ENCODE data around the gene STOML1.

STOML1 gene

GRCh38 chr15:73991726-73992593, at the start of gene STOML1:
Gene STOML1 (minus strand): TSS chr15:73992295. CDS start chr15:73992223, 72 bp downstream.
- DNase-seq (ENCODE audit: low spot score) = peak; percentile 96

DNA sequence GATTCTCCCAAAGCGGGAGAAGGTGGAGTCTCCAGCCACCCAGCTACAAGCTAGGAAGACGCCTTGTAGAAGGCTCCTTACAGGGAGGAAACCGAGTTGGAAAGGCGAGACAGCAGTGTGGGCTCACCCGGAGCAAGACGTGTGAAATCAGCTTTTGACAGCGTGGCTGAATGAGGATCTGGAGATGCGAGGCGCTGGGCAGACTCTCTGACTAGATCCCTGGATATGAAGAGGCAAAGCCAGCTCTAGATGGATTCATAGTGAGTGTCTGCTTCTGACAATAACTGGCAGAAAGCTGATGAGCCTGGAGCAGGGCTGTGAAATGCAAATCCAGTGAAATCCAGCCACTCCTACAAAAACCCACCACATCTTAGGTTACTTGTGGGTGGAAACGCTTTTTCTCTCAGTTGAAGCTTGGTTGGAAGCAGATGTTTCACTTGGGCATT, 49.2 kb upstream of the STOML1 start:
- DNase-seq (ENCODE audit: low spot score) = no peak

DNA sequence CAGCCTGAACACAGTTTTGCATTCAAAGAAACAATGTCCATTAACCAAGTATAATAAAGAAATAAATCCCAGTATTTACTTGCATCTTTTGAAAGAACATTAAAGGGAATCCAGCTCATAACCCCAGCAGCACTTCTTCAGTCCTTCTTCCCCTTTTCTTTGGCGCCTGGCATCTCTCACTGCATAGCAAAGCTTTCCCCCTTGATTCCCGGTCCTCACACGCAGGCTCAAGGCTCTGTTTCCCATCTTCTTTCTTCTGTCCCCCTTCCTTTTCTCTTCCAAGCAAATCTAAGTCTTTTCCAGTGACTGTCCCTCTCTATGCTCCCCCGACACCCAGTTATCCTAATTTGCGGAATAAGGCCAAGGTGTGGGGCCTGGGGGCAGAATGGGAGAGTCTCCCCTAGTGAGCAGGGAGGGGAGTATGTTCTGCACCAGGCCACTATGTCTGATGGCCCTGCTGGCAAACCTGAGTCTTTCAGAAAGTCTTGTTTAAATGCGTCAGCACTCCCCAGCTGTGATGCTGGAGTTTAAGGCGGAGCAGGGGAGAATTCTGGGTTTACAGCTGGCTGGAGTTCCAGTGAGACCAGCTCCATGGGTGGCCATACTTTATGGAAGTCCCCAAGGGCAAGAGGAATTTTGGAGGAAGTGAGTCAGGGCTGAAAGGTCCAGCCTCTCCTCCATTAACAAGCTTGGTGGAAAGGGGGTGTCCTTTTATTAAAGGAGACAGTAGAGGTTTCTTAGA, 48.2 kb upstream of the STOML1 start:
- DNase-seq (ENCODE audit: low spot score) = no peak

DNA sequence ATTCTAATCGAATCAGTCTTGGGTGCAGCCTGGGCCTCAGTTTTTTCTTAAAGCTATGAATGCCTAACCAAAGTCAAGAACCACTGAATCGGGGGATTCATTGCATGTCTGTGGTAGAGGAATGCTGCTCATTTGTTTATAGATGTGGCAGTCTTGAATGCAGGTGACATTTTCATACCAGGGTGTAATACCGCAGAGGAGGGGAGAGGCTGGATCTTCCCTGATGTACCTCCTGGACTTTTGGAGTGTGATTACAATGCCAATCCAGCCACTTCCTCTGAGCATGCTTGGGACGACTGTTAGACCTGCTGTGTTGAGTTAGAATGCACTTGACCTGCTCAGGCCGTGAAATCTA, 47.5 kb upstream of the STOML1 start:
- DNase-seq (ENCODE audit: low spot score) = no peak

DNA sequence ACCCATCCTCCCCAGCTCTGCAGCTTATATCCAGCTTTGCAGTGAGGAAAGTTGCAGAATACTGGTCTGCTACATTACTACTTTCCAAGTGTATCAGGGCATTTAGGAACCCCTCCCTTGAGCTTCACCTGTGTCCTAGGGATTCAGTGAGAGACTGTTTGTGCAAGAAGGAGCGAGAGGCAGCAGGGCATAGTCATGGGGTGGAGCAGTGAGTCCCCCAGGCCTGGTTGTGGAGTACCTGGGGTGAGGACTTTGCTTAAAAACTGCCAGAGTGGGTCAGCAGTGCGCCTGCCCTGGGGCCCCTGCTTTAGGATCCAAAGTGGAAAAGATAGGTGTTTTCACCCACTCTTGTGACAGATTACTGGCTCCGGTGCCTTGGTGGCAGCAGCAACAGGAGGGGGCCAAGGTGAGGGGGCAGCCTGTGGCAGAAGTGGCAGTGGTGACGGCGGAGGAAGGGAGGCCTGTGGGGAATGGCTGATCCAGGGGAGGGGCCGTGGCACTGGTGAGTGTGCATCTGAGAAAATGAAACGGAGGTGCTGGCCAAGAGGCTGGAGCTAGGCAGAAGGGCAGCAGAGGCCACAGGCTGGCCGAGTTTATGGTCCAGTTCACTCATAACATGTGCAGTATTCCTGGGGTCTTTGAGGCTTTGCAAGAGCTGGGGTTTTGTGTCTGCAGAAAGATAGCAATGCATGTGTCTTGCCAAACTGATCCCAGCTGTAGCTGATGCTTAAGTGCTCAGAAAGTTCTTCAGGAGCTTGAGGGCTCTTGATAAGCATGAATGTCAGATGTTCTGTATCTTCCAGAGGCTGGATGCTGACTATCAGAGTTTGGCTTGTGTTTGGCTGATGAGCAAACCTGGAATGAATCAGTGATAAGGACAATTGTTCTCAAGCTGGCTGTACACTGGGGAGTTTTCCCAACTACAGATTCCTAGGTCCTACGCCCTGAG, 46.9 kb upstream of the STOML1 start:
- DNase-seq (ENCODE audit: low spot score) = no peak

GRCh38 chr15:74037171-74038117, 45.3 kb upstream of the STOML1 start:
- DNase-seq (ENCODE audit: low spot score) = no peak

DNA sequence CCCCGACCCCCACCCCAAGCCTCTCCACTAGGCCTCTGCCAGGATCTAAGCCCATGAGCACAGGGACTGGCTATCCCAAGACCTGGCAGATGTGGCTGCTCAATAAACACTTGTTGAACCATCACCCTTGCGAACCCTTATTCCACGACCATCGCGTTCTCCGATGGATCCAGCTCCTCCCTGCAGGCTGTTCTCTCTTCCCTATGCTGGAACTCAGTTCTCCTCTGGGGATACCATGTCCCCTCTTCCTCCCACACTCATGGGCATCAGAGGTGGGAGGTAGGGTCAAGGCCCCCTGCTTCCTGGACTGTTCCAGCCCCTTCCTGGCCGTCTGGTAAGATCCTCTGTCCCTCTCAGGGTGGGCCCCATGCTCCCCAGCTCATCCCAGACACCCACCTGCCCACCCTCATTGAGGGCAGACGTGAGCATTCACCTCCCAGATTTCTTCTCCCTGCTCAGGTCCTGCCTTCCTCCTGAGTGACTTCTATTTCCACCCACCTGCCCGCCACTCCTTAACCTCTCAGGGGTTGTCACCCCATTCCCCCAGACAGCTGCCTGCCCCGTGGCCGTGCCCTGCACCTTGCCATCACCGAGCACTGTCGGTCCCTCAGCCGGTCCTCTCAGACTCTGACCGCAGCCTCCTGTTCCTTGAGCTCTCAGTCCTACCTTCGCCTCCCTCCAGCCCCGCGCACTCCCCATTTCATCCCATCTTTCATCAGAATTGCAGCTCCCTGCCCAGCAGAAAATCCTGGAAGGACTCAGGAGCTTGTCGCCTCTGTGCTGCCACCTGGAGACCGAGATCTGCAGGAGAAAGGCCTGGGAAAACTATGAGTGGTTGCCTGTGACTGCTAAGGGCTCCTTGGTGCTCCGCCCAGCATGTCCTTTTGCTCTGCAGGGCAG, 44.4 kb upstream of the STOML1 start:
- peak; percentile 13 for DNase-seq (ENCODE audit: low spot score)

DNA sequence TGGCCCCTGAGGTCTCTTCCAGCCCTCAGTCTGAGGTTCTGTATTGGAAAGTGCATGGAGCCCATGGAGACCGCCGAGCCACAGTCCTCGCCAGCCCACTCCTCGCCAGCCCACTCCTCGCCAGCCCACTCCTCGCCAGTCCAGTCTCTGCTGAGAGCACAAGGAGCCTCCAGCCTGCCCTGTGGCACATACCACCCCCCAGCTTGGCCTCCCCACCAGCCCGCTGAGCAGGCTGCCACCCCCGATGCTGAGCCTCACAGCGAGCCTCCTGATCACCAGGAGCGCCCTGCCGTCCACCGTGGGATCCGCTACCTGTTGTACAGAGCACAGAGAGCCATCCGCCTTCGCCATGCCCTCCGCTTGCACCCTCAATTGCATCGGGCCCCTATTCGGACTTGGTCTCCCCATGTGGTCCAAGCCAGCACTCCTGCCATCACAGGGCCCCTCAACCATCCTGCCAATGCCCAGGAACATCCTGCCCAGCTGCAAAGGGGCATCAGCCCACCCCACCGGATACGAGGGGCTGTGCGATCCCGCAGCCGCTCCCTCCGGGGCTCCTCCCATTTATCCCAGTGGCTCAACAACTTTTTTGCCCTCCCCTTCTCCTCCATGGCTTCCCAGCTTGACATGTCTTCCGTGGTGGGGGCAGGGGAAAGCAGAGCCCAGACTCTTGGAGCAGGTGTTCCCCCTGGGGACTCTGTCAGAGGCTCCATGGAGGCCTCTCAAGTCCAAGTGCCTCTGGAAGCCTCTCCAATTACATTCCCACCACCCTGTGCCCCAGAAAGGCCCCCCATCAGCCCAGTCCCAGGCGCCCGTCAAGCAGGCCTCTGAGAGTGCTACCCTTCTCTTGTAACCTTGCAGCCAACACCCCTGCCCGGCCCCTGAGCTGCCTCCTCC, 43.3 kb upstream of the STOML1 start:
- DNase-seq (ENCODE audit: low spot score) = no peak

DNA sequence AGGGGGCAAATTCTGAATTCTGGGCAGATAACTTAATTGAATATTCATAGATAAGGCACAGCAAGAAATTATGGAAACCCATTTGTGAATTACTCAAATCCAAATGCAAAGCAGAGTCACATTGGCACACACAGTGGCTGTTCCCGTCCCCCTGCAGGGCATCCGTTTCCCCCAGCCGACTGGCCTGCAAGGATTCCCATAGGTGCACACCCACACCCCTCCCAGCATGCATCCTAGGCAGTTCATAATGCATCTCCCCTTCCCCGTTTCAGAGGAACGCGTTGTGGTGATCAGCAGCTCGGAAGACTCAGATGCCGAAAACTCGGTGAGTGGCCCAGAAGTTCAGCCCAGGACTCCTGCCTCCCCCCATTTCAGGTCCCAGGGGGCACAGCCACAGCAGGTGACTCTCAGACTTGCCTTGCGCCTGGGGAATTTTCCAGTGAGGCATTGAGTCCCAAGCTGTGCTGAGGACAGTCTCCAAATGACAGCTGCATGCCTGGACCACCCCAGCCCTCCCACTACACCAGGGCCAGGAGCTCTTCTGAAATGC, 42.2 kb upstream of the STOML1 start:
- DNase-seq (ENCODE audit: low spot score) = no peak

DNA sequence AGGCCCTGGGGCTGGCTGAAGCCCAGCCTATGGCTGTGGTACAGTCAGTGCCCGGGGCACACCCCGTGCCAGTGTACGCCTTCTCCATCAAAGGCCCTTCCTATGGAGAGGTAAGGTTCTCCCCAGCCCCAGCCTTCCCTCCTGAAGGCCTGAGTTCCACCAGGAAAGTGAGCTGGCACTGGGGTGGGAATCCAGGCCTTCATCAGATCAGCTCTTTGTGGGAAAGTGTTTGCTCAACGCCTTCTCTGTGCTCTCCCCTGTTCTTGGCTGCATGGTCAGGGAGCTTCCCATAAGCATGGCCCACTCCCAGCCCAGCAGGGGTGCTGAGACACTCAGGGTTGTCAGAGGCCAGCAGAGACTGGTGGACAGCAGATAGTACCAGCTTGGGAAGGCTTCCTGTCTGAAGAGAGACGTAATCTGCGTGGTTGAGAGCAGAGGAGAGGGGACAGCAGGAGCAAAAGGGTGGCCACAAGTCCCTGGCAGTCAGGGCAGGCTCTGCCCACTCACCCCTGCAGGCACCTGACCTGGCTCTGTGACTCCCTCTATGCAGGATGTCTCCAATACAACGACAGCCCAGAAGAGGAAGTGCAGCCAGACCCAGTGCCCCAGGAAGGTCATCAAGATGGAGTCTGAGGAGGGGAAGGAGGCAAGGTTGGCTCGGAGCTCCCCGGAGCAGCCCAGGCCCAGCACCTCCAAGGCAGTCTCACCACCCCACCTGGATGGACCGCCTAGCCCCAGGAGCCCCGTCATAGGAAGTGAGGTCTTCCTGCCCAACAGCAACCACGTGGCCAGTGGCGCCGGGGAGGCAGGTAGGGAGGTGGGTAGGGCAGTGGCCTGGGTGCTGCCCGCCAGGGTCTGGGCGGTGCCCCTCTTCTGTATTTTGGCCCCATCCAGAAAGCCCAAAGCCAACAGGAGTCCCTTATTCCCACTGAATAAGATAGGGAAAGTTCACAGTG, 40.8 kb upstream of the STOML1 start:
- no peak for DNase-seq (ENCODE audit: low spot score)

DNA sequence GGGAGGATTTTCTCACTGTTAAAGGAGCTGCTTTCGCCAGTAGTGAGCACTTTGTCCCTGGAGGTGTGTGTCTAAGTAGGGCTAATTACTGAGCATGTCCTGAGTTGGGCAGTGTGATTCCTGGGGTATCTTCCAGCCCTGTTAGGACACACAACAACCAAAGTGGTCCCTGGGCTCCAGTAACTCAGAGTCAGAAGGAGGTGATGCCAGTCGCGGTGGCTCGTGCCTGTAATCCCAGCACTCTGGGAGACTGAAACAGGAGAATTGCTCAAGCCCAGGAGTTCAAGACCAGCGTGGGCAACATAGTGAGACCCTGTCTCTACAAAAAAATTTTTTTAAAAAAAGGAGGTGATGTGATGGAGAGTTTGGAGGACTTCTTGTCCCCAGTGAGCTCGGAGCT, 40.0 kb upstream of the STOML1 start:
- DNase-seq (ENCODE audit: low spot score) = no peak

GRCh38 chr15:74028646-74029045, 36.6 kb upstream of the STOML1 start:
- no peak for DNase-seq (ENCODE audit: low spot score)

DNA sequence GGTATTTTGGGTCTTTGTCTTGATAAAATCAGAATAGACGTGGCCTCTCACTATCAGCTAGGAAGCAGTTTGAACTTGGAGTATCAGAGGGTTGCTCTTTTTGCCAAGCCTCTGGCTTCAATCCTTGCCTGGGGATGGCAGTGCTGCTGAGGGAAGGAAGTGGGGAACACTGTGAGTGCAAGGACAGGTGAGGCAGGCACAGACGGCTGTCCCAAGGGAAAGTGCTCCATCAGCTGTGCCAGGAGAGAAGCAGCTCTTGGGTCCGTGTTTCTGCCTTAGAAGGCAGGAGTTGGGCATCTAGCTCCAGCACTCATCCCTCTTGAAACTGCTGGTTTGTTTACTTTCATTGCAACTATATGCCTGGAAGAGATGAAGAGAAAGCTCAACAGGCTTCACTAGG, 35.6 kb upstream of the STOML1 start:
- no peak for DNase-seq (ENCODE audit: low spot score)

GRCh38 chr15:74025436-74025835, 33.3 kb upstream of the STOML1 start:
- no peak for DNase-seq (ENCODE audit: low spot score)

DNA sequence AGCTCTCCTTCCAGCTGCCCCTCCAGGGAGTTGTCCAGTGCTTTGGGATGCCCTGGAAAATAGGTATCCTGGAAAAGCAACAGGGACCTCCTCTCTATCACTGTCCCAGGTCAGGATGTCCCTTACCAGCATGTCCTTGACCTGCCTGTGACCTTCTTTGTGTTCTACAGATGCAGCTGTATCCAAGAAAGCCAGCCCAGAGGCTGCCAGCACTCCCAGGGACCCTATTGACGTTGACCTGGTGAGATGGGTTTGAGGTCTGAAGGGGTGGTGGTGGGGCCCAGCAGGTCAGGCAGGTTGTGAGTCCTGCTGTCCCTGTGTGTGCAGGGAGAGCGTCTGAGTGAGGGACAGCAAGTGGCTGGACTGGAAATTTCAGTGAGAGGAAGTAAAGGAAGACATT, 32.6 kb upstream of the STOML1 start:
- DNase-seq (ENCODE audit: low spot score) = no peak

- DNase-seq (ENCODE audit: low spot score) = no peak
Observed at GRCh38 chr15:74022706-74023470, 30.8 kb upstream of the STOML1 start.

GRCh38 chr15:74019734-74020133, 27.6 kb upstream of the STOML1 start:
- DNase-seq (ENCODE audit: low spot score) = no peak
